ENCODE measurements around the gene LRRC23. TPM values are rescaled to one million over a fixed set of nuclear protein-coding genes. Genes with fewer than 3 reads are reported as not detected.

Gene LRRC23
- total and polyA plus RNA-seq, 2 of the 13 experiments (the other 11 are each of a cell fraction or from before 2014, with no cell fraction given), result 6.0 to 7.8 TPM

- TF ChIP-seq TFDP2 (CRISPR knock-in tag; IDR thresholded peaks at IDR 0.05), result peak; percentile 65; the same call in 1 of the 2 replicates
- TF ChIP-seq ZNF446 (CRISPR knock-in tag; IDR thresholded peaks at IDR 0.05), result no peak
- TF ChIP-seq KMT2A (CRISPR knock-in tag; IDR thresholded peaks at IDR 0.05), result peak; percentile 84; the same call in 1 of the 2 replicates
- peak; percentile 64; the same call in 1 of the 2 replicates for TF ChIP-seq ZNF232 (CRISPR knock-in tag; IDR thresholded peaks at IDR 0.05; ENCODE audit: borderline replicate concordance)
- TF ChIP-seq ZNF83 (CRISPR knock-in tag; IDR thresholded peaks at IDR 0.05; ENCODE audit: borderline replicate concordance), result no peak
- TF ChIP-seq ZNF780A (CRISPR knock-in tag; IDR thresholded peaks at IDR 0.05), result peak; percentile 96
- TF ChIP-seq, protein P1, sequence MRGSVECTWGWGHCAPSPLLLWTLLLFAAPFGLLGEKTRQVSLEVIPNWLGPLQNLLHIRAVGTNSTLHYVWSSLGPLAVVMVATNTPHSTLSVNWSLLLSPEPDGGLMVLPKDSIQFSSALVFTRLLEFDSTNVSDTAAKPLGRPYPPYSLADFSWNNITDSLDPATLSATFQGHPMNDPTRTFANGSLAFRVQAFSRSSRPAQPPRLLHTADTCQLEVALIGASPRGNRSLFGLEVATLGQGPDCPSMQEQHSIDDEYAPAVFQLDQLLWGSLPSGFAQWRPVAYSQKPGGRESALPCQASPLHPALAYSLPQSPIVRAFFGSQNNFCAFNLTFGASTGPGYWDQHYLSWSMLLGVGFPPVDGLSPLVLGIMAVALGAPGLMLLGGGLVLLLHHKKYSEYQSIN (CRISPR knock-in tag; IDR thresholded peaks at IDR 0.05; ENCODE audit: borderline replicate concordance), result no peak
- no peak for TF ChIP-seq SKI (IDR thresholded peaks at IDR 0.05; ENCODE audit: partially characterized antibody)
- TF ChIP-seq CBFB (CRISPR knock-in tag; IDR thresholded peaks at IDR 0.05), result peak; percentile 42; the same call in 1 of the 2 replicates
- TF ChIP-seq FUBP1 (CRISPR knock-in tag; IDR thresholded peaks at IDR 0.05; ENCODE audit: borderline replicate concordance), result peak; percentile 85; the same call in 1 of the 2 replicates
- no peak for TF ChIP-seq KDM1A (CRISPR knock-in tag; IDR thresholded peaks at IDR 0.05)
- no peak; the same call in 1 of the 2 replicates for TF ChIP-seq KAT7 (CRISPR knock-in tag; IDR thresholded peaks at IDR 0.05; ENCODE audit: borderline replicate concordance)
- peak in 1 of 2 experiments; percentile 72; a peak in 3 of 4 replicates for TF ChIP-seq EP300 (IDR thresholded peaks at IDR 0.05; ENCODE audit: low read depth in 2 of 2, low read length in 2 of 2)
- peak; percentile 87 for TF ChIP-seq EP300 (CRISPR knock-in tag; IDR thresholded peaks at IDR 0.05; ENCODE audit: borderline replicate concordance)
- TF ChIP-seq MTF1 (CRISPR knock-in tag; IDR thresholded peaks at IDR 0.05), result peak; percentile 72; the same call in 1 of the 2 replicates
- peak; percentile 84 for TF ChIP-seq ZNF205 (CRISPR knock-in tag; IDR thresholded peaks at IDR 0.05)
- peak; percentile 26 for TF ChIP-seq TAF15 (IDR thresholded peaks at IDR 0.05; ENCODE audit: low read depth, low read length, poor library complexity, severe bottlenecking)
- TF ChIP-seq THAP9 (CRISPR knock-in tag; IDR thresholded peaks at IDR 0.05; ENCODE audit: borderline replicate concordance), result no peak
- peak; percentile 76; the same call in 1 of the 2 replicates for TF ChIP-seq ZFP36L1 (CRISPR knock-in tag; IDR thresholded peaks at IDR 0.05)
- TF ChIP-seq TBL1XR1 (IDR thresholded peaks at IDR 0.05; ENCODE audit: borderline replicate concordance, low read length, partially characterized antibody), result peak; percentile 39
- no peak; the same call in 1 of the 2 replicates for TF ChIP-seq SALL2 (CRISPR knock-in tag; IDR thresholded peaks at IDR 0.05)
Measured at GRCh38 chr12:6943722-6944380, 39.2 kb downstream of the LRRC23 start, which contains the start of the genes C12orf57 and RNU7-1 (continued).
